Kidney (tissue), 14 donors: ENCODE data around the gene MMP27. TPM values are rescaled to one million over a fixed set of nuclear protein-coding genes. Genes with fewer than 3 reads are reported as not detected.
A peak's percentile ranks its signal among the peaks of the same experiment; 100 is the strongest.

ENCODE experiments used
- DNase-seq, 5 donors: peaks; one replicate each; pipeline ENCODE4 v3.0.0-alpha.2; 2013 to 2020
- FAIRE-seq: peaks from 2 replicates; lab custom pipeline; 2012; peaks lifted over from hg19 to GRCh38; lab: Jason Lieb, UNC
- H3K27ac ChIP-seq, 2 donors: one replicate each; pipeline ENCODE4 v1.7.0; 2013; ENCODE audit warnings: low read depth in 2 of 2, low read length in 2 of 2, inconsistent platforms in 1 of 2
- H3K27me3 ChIP-seq: one replicate; pipeline ENCODE4 v1.7.1; 2013; ENCODE audit warnings: low read length, inconsistent platforms; ENCODE audit not compliant: control insufficient read depth, insufficient read depth
- H3K36me3 ChIP-seq, 3 donors: one replicate each; pipeline versions ENCODE4 v1.7.0 to v1.7.1; 2013; ENCODE audit warnings: low read length in 3 of 3, control low read depth in 1 of 3, inconsistent platforms in 1 of 3; ENCODE audit not compliant: insufficient read depth in 3 of 3, control insufficient read depth in 2 of 3
- H3K4me1 ChIP-seq, 3 donors: one replicate each; pipeline versions ENCODE4 v1.7.0 to v1.7.1; 2013; ENCODE audit warnings: low read length in 3 of 3, inconsistent platforms in 1 of 3, low read depth in 1 of 3; ENCODE audit not compliant: control insufficient read depth in 2 of 3, insufficient read depth in 2 of 3
- H3K4me3 ChIP-seq, 3 donors: one replicate each; pipeline versions ENCODE4 v1.7.0 to v1.8.1; 2013; ENCODE audit warnings: low read length in 3 of 3, control low read depth in 1 of 3, inconsistent platforms in 1 of 3
- H3K9ac ChIP-seq, 3 donors: one replicate each; pipeline versions ENCODE4 v1.7.0 to v1.7.1; 2013; ENCODE audit warnings: low read length in 3 of 3, control low read depth in 1 of 3, inconsistent platforms in 1 of 3
- H3K9me3 ChIP-seq, 3 donors: one replicate each; pipeline versions ENCODE4 v1.7.0 to v1.7.1; 2013; ENCODE audit warnings: low read length in 3 of 3, control low read depth in 1 of 3, inconsistent platforms in 1 of 3; ENCODE audit not compliant: control insufficient read depth in 2 of 3, insufficient read depth in 1 of 3
- intact Hi-C: fragments of 100-400 bp; cut with DNase I; formaldehyde crosslinking; loops from one replicate; pipeline ENCODE4 v1.11.1; 2022
- polyA plus RNA-seq: library from polyadenylated mRNA; stranded (reverse); fragments of 350-450 nt; fragmentation: Illumina TruSeq; extraction: RNeasy Lipid Tissue Mini Kit (QIAGEN cat#74804); gene quantifications from one replicate; pipeline ENCODE4 v1.2.3, GENCODE V29; 2014; ENCODE audit warnings: low read depth, low replicate concordance; ENCODE audit not compliant: insufficient read depth
- total RNA-seq: library from RNA; stranded (reverse); fragmentation: NEBNext Ultra II Directional; extraction: Animal tissue kit (Norgen Biotek cat#: 25700); gene quantifications from one replicate; pipeline ENCODE4 v1.2.1, GENCODE V29; 2021
- TF ChIP-seq, protein P1 (sequence below): IDR thresholded peaks from 3 replicates; pipeline ENCODE4 v1.5.1; 2012; ENCODE audit warnings: mild to moderate bottlenecking, moderate library complexity, borderline replicate concordance; ENCODE audit not compliant: insufficient read depth; ENCODE audit errors: extremely low read depth
- donor health status: control.
- donor health status: control.
- donor health status: control.
- donor health status: control.
- donor health status: control.
- donor health status: DM: yes; HTN: yes; CAD: no.
- donor health status: Normal renal cell carcinoma (clear cell type).

The MMP27 gene
- total and polyA plus RNA-seq, 2 donors from 2014 or later: not detected

DNA sequence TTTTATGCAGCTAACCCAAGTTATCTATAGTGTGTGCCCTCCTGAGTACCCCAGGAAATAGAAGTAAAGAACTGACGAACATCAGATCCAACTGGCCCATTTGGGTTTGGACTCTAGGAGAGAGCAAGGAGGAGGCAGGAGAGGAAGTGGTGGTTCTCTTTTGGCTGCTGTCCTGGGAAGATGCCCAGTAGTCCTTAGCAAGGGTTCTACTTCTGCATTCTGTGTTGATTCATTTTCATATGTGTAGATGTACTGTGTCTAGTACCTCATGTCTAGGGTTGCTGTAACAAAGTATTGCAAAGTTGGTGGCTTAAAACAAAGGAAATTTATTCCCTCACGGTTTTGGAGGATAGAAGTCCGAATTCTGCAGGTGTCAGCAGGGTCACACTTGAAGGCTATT is 6.6 kb upstream of the MMP27 start:
- Histone ChIP-seq H3K4me1 (no peaks in the 10 kb centered on the region), H3K9me3 (no peaks in the 10 kb centered on the region), H3K36me3 (no peaks in the 10 kb centered on the region), H3K27ac (no peak overlapping the region), H3K9ac (no peak overlapping the region), H3K4me3 (no peak overlapping the region), H3K27me3 (no peaks in the 10 kb centered on the region)
- intact Hi-C loops: no loop called here
- FAIRE-seq: no peak
- no peak for DNase-seq
- TF ChIP-seq, protein P1, sequence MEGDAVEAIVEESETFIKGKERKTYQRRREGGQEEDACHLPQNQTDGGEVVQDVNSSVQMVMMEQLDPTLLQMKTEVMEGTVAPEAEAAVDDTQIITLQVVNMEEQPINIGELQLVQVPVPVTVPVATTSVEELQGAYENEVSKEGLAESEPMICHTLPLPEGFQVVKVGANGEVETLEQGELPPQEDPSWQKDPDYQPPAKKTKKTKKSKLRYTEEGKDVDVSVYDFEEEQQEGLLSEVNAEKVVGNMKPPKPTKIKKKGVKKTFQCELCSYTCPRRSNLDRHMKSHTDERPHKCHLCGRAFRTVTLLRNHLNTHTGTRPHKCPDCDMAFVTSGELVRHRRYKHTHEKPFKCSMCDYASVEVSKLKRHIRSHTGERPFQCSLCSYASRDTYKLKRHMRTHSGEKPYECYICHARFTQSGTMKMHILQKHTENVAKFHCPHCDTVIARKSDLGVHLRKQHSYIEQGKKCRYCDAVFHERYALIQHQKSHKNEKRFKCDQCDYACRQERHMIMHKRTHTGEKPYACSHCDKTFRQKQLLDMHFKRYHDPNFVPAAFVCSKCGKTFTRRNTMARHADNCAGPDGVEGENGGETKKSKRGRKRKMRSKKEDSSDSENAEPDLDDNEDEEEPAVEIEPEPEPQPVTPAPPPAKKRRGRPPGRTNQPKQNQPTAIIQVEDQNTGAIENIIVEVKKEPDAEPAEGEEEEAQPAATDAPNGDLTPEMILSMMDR: no peak

GRCh38 chr11:102709201-102709945 is 3.8 kb upstream of the MMP27 start:
- Histone ChIP-seq H3K9ac (no peak overlapping the region), H3K27me3 (no peaks in the 10 kb centered on the region), H3K4me1 (no peaks in the 10 kb centered on the region), H3K36me3 (no peaks in the 10 kb centered on the region), H3K9me3 (no peaks in the 10 kb centered on the region), H3K27ac (no peak overlapping the region), H3K4me3 (no peak overlapping the region)
- TF ChIP-seq, protein P1: no peak
- FAIRE-seq (no peak), DNase-seq (no peak)
- intact Hi-C loops: no loop called here

GRCh38 chr11:102708654-102709053 is 3.1 kb upstream of the MMP27 start:
- Histone ChIP-seq H3K27ac (no peak overlapping the region), H3K9me3 (no peaks in the 10 kb centered on the region), H3K4me3 (no peak overlapping the region), H3K27me3 (no peaks in the 10 kb centered on the region), H3K4me1 (no peaks in the 10 kb centered on the region), H3K9ac (no peak overlapping the region), H3K36me3 (no peaks in the 10 kb centered on the region)
- peak; percentile 93 for FAIRE-seq
- no peak for DNase-seq
- intact Hi-C loops: no loop called here
- TF ChIP-seq, protein P1: no peak

DNA sequence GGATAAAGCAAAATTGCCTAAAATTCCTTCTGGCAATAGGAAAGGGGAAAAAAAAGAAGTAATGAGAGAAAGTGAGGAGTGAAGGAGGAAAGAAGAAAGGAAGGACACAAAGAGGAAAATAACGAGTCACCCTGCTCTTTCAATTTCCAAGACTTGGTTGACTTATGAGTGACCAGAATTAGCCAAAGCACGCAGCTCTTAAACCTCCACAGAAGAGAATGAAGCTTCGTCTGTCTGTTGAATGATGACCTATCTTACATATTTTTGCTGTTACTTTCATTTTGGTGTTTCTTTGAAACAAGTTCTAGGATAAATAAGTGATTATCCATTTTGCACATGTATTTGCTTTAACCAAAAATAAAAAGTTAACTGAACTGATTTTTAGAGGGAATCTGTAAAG is 728 bp downstream of the MMP27 start:
- intact Hi-C loops: no loop called here
- FAIRE-seq: no peak

More for the DNA sequence above, 728 bp downstream of the MMP27 start:
- no peak overlapping the region for H3K27ac ChIP-seq
- H3K9me3 ChIP-seq: no peaks in the 10 kb centered on the region
- no peak overlapping the region for H3K9ac ChIP-seq
- no peaks in the 10 kb centered on the region for H3K27me3 ChIP-seq
- TF ChIP-seq, protein P1: no peak
- H3K4me3 ChIP-seq: no peak overlapping the region
- no peak for DNase-seq
- no peaks in the 10 kb centered on the region for H3K4me1 ChIP-seq
- no peaks in the 10 kb centered on the region for H3K36me3 ChIP-seq
